ENCODE measurements around the gene HMGB4.

Gene HMGB4

DNA sequence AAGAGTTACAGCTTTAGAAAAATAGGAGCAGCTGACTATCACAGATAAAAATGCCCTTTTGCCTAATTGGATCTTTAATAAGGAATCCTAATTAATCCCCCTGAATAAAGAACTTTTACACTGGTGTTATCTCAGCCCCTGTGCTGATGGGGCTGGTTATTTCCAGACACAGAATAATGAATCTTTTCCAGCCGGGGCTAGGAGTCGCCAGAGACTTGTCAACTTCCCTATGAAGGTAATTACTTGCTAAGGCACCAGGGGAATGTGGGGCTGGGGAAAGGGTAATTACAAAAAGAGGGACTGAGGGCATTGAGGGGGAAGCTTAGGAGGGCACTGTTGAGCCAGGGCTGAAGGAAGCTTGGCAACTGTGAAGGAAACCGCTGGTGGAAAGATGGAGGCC, 34.5 kb downstream of the HMGB4 start:
- no peak for DNase-seq (ENCODE audit: low read depth)

DNA sequence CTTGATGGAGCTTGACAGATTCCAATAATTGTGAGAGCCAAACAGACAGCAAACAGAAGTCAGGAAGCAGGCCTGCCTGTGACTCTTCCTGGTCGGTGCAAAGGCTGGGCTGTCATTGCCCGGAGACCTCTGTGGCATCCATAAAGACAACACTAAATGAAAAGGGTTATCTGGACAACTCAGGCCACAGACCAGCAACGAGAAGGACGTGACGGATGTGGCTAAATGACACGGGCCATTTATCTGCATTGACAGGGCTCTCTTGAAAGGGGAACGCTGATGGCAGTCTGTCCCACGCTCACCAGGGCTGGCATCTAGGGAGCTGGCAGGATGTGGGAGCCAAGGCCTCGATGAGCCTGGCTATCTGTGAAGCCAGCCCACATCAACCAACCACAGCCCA, 35.0 kb downstream of the HMGB4 start:
- DNase-seq (ENCODE audit: low read depth), result no peak

DNA sequence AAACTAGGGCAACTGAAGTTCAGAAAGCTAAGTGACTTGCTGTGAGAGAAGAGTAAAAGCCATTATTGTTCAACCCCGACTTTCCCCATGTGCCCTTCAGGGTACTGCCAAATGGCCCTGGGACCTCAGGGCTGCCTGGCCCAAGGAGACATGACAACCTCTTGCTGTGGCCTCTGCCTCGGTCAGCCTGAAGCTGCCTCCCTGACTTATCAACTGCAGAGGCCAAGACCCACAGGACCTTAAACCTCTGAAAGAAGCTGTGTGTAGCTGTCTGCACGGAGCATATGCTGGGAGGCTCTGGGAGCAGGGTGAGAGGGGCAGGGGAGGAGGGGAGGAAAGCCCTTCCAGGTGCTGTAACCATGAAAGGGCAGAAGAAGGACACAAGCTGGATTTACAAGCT, 35.9 kb downstream of the HMGB4 start:
- no peak for DNase-seq (ENCODE audit: low read depth)

DNA sequence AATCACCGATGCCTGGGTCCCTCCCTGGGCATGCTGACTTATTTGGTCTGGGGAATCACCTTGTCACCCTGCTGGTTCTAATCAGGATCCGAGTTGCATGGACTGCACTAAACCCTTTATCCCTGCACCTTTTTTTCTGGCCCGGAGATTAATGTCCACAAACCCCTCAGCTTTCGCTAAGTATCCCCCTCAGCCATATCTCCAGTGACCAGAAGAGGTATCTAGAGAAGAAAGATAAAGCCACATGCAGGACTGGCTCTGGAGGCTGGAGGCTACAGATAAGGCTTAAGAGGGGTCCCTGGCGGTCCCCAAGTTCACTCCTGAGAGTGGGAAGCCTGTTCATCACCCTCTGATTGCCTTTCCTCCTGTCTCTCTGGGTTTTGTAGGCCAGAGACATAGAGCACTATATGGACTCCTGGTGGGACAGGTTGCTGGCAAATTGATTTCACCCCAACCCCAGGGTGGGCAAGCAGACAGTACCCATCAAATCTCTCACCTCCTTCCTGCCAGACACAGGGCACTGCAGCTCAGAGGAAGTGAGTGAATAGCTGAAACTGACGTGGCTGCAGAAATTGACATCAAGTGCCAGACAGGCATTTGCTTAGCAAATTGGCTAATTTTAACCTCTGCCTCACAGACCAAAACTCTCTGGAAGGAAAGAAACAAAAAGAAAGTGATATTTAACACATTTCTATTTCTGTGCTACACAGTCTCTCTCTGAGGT, 38.8 kb downstream of the HMGB4 start:
- no peak for DNase-seq (ENCODE audit: low read depth)

DNA sequence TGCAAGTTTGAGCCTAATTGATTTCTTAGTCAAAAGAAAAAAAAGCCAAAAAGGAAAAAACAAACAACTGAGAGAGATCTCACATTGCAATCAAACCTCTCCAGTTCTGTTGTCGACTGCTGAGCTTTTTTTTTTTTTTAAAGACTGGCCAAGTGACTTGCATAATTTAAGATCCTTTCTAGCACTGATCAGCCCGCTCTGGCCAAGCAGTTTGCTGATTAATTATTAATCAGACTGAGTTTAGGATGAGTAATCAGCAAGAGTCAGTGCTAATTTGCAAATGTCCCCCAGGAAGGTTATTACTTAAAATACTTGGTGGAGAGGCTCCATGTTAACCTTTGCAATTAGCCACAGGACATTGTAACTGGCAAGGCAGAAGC, 39.3 kb downstream of the HMGB4 start:
- DNase-seq (ENCODE audit: low read depth), result no peak

DNA sequence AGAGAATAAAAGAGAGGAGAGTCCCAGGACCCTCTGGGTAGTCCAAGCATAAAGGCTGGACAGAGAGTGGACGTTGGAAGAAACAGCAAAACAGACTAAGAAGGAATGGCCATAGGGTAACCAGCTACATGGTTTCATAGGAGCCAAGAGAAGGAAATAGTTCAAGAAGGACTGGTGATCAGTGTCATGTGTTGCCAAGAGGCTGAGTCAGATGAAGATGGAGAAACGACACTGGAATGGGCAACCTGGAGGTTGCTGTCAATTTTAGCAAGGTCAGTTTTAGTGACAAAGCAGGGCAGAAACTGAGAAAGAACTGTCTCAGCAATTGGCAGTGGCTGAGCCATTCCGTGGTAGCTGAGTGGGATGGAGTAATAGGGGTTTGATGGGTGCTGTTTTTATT, 41.4 kb downstream of the HMGB4 start:
- no peak for DNase-seq (ENCODE audit: low read depth)

DNA sequence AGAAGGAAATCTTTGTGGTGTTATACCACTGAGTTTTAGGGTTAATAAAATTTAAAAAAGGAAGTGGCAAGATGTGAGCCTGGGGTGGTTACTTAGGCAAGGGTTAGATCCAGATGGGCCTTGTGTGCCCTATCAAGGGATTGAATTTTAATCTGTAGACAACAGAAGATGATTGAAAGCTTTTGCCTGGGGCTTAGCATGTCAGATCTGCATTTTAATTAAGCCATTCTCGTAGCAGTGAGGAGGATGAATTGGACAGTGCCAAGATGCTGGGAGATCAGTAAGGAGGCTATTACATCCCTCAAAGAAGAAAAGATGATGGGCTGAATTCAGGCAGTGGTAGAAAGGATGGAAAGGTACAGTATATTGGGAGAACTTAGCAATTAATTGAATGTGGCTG, 42.3 kb downstream of the HMGB4 start:
- no peak for DNase-seq (ENCODE audit: low read depth)

DNA sequence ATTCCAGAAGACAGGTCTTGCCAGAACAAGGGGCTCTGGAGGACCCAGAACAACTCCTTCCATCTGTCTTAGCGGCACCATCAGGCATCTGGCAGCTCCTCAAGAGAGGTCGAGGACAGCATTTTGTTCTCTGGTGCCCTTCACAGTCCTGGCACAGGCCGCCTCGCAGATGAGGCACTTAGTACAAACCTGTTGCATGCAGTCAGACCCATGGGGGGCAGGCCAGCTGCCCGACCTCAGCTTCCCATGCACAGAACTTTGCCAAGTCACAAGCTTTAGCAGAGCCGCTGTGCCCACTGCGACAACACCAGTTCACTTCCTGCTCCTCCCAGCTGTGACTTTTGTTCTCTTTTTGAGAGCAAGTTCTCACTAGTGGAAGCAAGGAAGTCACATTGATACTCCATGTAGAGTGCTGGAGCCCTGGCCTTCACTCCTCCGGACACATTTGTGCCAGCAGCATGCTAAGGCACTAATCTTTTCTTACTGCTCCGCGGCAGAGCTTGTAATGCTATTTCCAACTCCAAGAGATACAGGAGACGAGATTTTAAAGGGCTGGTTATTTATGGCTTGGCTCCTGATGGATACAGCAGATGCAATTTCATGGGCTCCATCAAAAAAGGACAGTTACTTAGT, 44.6 kb downstream of the HMGB4 start:
- no peak for DNase-seq (ENCODE audit: low read depth)
